Measurements from ENCODE around the gene GATAD2B.

The GATAD2B gene

GRCh38 chr1:153941826-153942725 is 19.3 kb upstream of the GATAD2B start:
- H3K27me3 ChIP-seq = no peaks in the 10 kb centered on the region
- no peak for TF ChIP-seq CTCF (IDR thresholded peaks at IDR 0.05; ENCODE audit: low read depth, low read length)
- peaks cover 34% of the 10 kb centered on the region for H3K36me3 ChIP-seq
- no peaks in the 10 kb centered on the region for H3K9me3 ChIP-seq
- DNase-seq = no peak
- H3K4me1 ChIP-seq = no peaks in the 10 kb centered on the region
- H3K4me3 ChIP-seq (ENCODE audit: low read depth, low read length) = no peak overlapping the region

- no peak for TF ChIP-seq CTCF (IDR thresholded peaks at IDR 0.05; ENCODE audit: low read depth, low read length)
Observed at GRCh38 chr1:153940756-153941155, 18.0 kb upstream of the GATAD2B start.

GRCh38 chr1:153939476-153939875 is 16.7 kb upstream of the GATAD2B start:
- H3K4me3 ChIP-seq (ENCODE audit: low read depth, low read length) = no peak overlapping the region
- no peaks in the 10 kb centered on the region for H3K9me3 ChIP-seq
- no peaks in the 10 kb centered on the region for H3K27me3 ChIP-seq
- H3K4me1 ChIP-seq = no peaks in the 10 kb centered on the region
- peaks cover 46% of the 10 kb centered on the region for H3K36me3 ChIP-seq
- TF ChIP-seq CTCF (IDR thresholded peaks at IDR 0.05; ENCODE audit: low read depth, low read length) = no peak
- DNase-seq = no peak

More at GRCh38 chr1:153940756-153941155, 18.0 kb upstream of the GATAD2B start:
- Histone ChIP-seq H3K27me3 (no peaks in the 10 kb centered on the region), H3K4me3 (ENCODE audit: low read depth, low read length) (no peak overlapping the region), H3K9me3 (no peaks in the 10 kb centered on the region), H3K36me3 (peaks cover 46% of the 10 kb centered on the region), H3K4me1 (no peaks in the 10 kb centered on the region)
- no peak for DNase-seq

GRCh38 chr1:153938996-153939395 is 16.2 kb upstream of the GATAD2B start:
- H3K9me3 ChIP-seq = no peaks in the 10 kb centered on the region
- DNase-seq = no peak
- no peaks in the 10 kb centered on the region for H3K27me3 ChIP-seq
- peaks cover 49% of the 10 kb centered on the region for H3K36me3 ChIP-seq
- H3K4me3 ChIP-seq (ENCODE audit: low read depth, low read length) = no peak overlapping the region
- H3K4me1 ChIP-seq = no peaks in the 10 kb centered on the region
- TF ChIP-seq CTCF (IDR thresholded peaks at IDR 0.05; ENCODE audit: low read depth, low read length) = no peak

- no peaks in the 10 kb centered on the region for H3K9me3 ChIP-seq
- no peak for TF ChIP-seq CTCF (IDR thresholded peaks at IDR 0.05; ENCODE audit: low read depth, low read length)
- H3K4me3 ChIP-seq (ENCODE audit: low read depth, low read length) = no peak overlapping the region
- DNase-seq = no peak
- no peaks in the 10 kb centered on the region for H3K27me3 ChIP-seq
- no peaks in the 10 kb centered on the region for H3K4me1 ChIP-seq
- H3K36me3 ChIP-seq = peaks cover 46% of the 10 kb centered on the region
Observed at GRCh38 chr1:153937331-153937730, 14.6 kb upstream of the GATAD2B start.
